ENCODE measurements around the gene B4GALT6.

DNA sequence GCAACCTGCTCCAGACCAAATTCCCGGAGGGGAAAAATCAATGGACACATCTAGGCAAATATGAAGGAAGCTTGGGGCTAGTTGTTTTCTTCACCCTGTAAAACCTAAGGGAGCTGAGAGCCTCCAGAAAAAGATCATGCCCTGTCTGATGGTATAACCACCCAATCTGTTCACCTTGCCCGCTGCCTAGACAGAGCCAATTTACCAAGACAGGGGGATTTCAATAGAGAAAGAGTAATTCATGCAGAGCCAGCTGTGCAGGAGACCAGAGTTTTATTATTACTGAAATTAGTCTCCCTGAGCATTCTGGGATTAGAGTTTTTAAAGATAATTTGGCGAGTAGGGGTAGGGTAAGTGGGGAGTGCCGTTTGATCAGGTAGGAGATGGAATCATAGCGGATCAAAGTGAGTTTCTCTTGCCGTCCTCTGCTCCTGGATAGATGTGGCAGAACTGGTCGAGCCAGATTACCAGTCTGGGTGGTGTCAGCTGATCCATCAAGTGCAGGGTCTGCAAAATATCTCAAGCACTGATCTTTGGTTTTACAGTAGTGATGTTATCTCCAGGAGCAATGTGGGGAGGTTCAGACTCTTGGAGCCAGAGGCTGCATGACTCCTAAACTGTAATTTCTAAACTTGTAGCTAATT lies 35.1 kb upstream of the B4GALT6 start:
- no peak for TF ChIP-seq SPI1 (IDR thresholded peaks at IDR 0.05; ENCODE audit: low read depth, low read length)
- TF ChIP-seq TAF1 (IDR thresholded peaks at IDR 0.05; ENCODE audit: low read depth, low read length), result no peak
- no peak for TF ChIP-seq POU2F2 (IDR thresholded peaks at IDR 0.05; ENCODE audit: low read depth, low read length)

All from GM12891 (cell line).